OCI-LY7 (cell line): ENCODE data around the gene DNAI2.

Source experiments
- EZH2phosphoT487 ChIP-seq: fragments of 200-600 bp; sonication (generic); IDR thresholded peaks from 2 replicates; pipeline ENCODE4 v1.6.1; 2018; ENCODE audit warnings: low read depth, borderline replicate concordance, mild to moderate bottlenecking, mixed run types, antibody characterized with exemption, low read length, moderate library complexity, mixed read lengths
- TF ChIP-seq, protein P1 (sequence below): fragments of 200-600 bp; sonication (generic); conservative IDR thresholded peaks from 2 replicates; pipeline ENCODE4 v1.5.1; 2014; ENCODE audit warnings: mild to moderate bottlenecking, antibody characterized with exemption, low read length, moderate library complexity, mixed read lengths

DNA sequence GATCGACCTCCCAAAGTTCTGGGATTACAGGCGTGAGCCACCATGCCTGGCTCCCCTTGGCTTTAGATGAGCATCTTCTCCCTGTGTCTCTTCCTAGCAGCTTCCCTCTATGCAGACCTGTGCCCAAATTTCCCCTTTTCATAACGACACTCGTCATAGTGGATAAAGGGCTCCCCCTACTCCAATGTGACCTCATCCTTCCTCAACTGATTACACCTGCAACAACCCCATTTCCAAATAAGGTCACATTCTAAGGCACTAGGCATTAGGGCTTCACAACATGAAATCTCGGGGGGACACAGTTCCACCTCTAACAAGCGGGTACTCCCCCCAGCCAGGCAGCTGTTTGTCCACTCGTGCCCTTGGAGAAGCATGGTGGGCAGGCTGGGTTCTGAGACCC lies 62.3 kb downstream of the DNAI2 start:
- TF ChIP-seq, protein P1, sequence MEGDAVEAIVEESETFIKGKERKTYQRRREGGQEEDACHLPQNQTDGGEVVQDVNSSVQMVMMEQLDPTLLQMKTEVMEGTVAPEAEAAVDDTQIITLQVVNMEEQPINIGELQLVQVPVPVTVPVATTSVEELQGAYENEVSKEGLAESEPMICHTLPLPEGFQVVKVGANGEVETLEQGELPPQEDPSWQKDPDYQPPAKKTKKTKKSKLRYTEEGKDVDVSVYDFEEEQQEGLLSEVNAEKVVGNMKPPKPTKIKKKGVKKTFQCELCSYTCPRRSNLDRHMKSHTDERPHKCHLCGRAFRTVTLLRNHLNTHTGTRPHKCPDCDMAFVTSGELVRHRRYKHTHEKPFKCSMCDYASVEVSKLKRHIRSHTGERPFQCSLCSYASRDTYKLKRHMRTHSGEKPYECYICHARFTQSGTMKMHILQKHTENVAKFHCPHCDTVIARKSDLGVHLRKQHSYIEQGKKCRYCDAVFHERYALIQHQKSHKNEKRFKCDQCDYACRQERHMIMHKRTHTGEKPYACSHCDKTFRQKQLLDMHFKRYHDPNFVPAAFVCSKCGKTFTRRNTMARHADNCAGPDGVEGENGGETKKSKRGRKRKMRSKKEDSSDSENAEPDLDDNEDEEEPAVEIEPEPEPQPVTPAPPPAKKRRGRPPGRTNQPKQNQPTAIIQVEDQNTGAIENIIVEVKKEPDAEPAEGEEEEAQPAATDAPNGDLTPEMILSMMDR = no peak
- TF ChIP-seq EZH2phosphoT487 = no peak
